GM18526 (cell line): ENCODE results near the gene SIGLEC7.

Experiments used
- POLR2A ChIP-seq: IDR thresholded peaks from 3 replicates; pipeline ENCODE4 v1.6.1; 2011; ENCODE audit not compliant: insufficient read length; ENCODE audit errors: extremely low read depth

The SIGLEC7 gene

DNA sequence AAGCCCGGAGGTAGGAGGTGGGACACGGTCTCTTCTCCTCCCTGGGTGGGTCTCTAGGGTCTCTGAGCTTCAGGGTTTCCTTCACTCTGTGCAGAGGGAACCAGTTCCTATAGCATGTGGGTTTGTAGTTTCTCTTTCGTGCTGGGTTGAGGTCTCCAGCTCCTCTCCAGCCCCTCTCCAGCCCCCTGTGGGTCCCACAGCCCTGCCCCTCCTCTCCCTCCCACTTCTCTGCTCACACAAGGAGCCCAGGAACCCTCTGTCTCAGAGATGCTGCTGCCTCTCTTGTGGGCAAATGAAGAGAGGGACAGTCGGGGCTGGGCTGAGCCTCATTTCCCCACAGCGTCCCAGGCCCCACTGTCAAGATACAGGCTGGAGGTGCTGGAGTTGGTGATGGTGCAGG lies 1.4 kb downstream of the SIGLEC7 start:
- no peak for TF ChIP-seq POLR2A

DNA sequence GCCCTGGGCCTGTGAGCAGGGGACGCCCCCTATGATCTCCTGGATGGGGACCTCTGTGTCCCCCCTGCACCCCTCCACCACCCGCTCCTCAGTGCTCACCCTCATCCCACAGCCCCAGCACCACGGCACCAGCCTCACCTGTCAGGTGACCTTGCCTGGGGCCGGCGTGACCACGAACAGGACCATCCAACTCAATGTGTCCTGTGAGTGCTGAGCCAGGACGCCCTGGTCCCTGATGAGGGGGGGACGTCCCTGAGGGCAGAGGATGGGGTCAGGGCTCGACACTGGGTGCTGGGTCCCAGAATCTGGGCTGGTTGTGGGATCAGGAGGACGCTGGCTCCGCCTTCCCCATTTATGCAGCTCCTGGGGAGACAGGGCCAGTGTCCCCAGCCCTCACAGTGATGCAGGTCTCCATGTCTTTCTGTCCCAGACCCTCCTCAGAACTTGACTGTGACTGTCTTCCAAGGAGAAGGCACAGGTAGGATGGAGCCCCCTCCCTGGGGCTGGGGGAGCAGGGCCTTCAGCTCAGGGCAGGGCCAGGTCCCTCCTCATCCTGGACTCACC lies 2.5 kb downstream of the SIGLEC7 start:
- no peak for TF ChIP-seq POLR2A

DNA sequence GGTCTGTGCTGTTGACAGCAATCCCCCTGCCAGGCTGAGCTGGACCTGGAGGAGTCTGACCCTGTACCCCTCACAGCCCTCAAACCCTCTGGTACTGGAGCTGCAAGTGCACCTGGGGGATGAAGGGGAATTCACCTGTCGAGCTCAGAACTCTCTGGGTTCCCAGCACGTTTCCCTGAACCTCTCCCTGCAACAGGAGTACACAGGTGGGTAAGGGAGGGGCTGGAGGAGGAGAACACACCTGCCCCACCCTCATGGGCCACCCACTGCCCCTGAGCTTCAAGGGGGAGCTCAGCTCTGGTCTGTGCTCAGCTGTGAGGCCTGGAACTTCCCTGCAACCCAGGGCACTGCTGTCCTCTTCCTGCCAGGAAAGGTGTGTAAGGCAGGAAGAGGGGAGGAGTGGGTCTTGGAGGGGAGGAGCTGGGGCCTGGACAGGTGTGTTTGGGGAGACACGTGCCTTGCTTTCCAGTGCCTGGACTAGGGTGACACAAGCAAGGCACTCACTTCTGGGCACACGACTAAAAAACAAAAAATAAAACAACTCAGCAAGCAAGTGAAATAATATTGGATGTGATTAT lies 3.9 kb downstream of the SIGLEC7 start:
- TF ChIP-seq POLR2A: no peak

DNA sequence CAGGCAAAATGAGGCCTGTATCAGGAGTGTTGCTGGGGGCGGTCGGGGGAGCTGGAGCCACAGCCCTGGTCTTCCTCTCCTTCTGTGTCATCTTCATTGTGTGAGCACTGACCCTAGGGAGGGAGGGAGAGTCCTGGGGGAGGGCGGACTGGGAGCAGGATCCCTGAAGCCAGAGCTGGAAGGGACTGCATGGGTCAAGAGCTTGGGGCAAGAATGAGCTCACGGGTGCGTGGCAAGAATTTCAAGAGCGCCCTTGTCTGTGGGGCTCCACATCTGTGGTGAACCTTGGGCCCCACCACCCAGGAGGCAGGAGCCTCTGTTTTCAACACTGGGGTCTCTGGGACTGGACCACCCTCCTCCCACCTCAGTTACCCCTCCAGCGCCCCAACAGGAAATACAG lies 4.7 kb downstream of the SIGLEC7 start:
- TF ChIP-seq POLR2A: no peak

DNA sequence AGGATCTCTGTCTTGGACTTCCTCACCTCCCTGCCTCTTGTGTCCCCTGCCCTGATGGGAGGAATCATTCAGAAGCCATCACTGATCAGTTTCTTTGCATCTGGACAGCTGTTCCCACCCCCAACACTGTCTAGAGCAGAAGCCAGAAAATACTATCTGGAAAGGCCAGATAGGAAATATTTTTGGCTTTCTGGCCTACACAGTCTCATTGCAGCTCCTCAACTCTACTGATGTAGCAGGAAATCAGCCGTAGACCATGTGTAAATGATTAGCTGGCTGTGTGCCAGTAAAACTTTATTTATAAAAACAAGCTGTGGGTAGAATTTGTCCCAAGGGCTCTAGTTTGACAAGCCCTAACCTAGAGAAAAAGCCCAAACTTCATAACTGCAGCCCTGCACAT lies 5.6 kb downstream of the SIGLEC7 start:
- no peak for TF ChIP-seq POLR2A

DNA sequence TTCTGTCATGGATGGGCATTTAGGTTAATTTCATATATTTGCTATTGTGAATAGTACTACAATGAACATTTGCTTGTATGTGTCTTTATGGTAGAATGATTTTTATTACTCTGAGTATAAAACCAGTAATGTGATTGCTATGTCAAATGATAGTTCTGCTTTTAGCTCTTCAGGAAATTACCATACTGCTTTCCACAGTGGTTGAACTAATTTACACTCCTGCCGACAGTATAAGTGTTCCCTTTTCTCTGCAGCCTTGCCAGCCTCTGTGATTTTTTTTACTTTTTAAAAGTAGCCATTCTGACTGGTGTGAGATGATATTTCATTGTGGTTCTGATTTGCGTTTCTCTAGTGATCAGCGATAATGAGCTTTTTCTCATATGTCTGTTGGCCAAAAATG lies 6.5 kb downstream of the SIGLEC7 start:
- TF ChIP-seq POLR2A: no peak

DNA sequence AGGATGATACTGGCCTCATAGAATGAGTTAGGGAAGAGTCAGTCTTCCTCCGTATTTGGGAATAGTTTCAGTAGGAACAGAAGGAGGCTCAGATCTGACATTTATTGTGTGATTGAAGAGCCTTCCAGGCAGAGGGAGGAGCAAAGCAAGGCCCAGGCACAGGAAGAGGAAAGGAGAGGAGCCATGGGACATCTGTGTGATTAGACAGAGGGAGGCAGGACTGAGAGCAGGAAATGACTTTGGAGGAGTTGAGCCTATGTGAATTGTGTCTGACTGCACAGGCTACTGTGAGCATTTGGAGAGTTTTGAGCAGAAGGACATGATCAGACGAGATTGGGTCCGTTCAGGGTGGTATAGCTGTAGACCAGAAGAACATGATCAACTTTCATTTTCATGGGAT lies 8.5 kb downstream of the SIGLEC7 start:
- TF ChIP-seq POLR2A: no peak

DNA sequence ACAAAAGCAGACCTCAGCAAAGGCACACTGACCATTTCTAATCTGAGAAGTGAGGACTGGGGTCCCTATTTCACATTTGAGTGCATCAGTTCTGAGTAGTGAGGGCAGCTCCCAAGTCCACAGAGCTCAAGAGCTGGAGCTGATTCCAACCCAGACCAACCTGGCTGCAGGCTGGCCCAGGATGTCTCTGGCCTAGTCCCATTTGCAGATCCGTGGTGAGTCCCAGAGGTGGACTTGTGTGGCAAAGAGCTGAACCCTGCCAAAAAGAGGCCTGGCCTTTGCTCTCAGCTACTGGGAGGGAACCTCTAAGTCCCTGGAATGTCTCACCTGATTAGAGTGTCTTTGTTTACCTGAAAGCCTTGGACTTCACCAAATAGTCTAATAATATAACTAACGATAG lies 14.6 kb downstream of the SIGLEC7 start:
- TF ChIP-seq POLR2A: no peak

DNA sequence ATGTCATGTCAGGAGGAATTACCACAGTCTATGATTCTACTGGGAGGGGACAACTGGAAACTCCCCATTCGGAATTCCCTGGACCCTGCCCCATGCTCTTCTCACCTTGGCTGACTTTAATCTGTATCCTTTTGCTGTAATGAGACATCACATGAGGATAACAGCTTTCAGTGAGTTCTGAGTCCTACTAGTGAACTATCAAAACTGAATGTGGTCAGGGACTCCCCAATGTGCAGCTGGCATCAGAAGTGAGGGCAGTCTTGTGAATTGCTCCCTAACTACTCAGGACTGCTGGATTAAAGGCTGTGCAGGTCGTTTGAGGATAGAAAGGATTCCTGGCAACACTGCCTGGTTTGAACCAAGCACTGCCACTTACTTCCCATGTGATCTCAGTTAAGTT lies 15.2 kb downstream of the SIGLEC7 start:
- no peak for TF ChIP-seq POLR2A

DNA sequence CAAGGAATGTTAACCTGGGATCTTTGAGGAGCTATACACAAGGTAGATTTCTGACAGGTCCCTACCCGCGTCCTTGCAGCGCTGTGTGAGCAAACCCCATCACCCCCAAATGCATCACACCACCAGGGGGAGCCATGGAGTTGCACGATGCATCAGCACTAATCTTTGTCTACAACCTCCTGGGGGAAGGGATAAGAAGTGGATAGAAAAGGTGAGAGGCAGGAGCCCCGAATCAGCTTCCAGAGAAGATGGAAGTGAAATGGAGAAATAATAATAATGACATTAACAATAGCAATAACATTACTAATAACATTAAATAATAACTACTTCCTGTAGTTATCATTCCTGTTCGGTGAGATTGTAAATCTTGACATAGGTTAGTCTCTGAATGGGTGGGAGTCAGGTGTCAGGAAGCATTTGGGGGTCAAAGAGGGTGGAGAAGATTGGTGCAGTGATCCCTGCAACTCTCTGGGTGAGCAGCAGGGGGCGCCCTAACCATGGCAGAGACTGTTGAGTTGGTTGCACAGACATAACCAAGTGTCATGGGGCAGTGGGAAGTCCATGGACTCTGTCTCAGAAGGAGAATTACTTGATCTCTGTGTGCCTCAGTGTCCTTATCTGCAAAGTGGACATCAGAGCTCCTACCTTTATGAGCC lies 16.5 kb downstream of the SIGLEC7 start:
- no peak for TF ChIP-seq POLR2A

DNA sequence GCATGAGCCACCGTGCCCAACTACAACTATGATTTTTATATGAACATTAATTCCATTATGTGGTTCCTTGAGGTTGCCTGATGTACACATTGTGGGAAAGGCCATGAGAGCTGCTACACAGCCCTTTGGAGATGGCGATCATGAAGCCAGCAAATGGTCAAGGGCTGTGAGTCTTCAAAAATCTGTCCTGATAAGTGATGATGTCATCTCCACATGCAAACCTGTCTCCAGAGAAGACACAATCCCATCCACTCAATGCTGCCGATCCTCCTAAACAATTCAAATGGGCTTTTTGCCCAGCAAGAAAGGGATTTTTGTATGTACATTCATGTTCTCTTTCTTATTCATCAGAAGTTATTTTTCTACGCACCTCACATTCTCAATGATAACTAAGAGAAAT lies 17.6 kb downstream of the SIGLEC7 start:
- TF ChIP-seq POLR2A: no peak

DNA sequence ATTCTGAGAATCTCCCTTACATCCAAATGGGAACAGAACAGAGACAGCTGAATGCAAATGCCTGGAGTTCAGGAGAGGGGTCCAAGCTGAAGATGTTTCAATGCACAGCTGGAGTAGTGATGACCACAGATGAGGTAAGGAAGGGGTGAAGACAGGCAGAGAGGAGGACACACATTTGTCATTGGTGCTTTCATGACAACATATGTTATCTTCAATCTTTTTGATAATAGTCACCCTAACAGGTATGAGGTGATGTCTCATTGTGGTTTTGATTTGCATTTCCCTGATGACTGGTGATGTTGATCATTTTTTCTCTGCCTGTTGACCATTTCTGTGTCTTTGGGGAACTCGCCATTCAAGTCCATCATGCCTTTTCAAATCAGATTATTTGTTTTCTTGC lies 19.2 kb downstream of the SIGLEC7 start:
- TF ChIP-seq POLR2A: no peak

DNA sequence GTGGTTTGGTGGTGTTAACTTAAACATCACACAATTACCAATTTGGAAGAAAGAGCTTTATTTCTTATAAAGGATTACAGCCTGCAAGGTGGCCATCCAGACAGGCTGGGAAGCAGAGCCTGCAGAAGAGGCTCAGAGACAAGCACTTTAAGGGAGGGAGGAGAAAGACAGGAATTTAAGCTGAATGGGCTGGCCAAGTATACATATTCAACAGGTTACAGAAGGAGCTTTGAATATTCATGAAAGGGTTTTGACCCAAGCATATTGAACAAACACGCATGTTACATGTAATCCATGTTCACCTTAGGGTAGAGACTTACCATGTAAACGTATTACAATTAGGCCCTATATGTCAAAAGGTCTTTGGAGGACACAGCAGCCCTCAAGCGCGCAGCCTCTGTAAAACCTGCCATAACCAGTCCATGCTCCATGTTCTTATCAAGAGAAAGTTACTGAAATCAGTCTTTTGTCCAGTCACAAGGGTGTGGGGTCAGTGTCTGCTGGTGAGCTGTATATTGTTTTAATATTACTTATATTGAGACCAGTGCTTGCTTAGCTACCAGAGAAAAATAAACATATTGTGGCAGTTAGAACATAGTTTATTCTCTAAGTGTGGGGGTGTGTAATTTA lies 19.9 kb downstream of the SIGLEC7 start:
- TF ChIP-seq POLR2A: no peak

DNA sequence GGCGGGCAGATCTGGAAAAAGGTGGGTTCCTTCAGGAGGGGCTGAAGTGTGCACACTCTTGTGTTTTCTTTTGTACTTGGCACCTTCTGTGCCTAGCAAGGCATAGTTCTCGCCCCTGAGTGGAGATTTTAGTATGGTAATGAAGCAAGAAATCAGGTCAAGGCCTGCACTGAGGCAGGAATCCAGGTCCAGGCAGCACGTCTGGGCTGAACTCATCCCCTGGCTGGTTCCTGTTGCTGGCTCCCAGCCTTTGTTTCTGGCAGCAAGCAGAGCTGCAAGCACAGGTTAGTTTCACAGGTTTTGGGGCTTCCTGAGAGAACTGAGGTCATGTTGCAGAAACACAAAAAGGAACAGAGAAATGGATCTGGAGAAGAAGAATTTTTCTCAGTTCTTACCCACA lies 21.2 kb downstream of the SIGLEC7 start:
- no peak for TF ChIP-seq POLR2A

DNA sequence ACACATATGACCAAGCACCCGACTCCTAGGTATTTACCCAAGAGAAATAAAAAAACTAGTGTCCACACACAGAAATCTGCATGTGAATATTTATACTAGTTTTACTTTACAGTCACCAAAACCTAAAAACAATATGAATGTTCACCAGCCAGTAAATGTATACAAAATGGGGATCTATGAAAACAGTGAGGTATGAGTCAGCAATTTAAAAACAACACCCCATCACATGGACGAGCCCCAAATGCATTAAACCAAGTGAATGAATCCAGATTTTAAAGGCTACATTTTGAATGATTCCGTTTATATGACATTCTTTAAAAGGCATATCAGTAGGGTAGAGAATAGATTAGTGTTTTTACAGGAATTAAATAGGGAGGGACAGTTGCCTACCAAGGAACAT lies 22.1 kb downstream of the SIGLEC7 start:
- TF ChIP-seq POLR2A: no peak

DNA sequence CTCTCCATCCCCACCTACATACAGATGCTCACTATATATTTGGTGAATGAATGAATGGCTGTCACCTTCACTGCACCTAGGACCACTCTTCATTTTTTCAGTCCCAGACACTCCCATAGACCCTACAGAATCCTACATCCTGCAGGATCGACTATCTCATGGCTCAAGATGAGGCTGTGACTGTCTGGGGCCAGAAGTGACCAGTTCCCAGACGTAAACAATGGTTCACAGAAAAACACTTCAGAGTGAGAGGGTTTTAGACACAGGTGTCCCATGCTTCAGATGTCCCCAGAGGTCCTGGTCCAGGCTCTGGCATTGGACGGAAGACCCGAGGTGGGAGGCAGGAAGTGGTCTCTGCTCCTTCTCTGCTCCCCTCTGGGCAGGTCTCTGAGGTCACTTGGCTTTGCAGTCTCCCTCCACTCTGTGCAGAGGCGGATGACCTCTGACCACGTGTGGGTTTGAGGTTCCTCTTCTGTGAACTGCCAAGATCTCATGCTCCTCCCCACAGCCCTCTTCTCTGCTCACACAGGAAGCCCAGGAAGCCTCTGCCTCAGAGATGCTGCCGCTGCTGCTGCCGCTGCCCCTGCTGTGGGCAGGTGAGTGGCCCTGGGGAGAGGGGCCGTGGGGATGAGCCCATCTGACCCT lies 24.9 kb downstream of the SIGLEC7 start:
- TF ChIP-seq POLR2A: no peak

DNA sequence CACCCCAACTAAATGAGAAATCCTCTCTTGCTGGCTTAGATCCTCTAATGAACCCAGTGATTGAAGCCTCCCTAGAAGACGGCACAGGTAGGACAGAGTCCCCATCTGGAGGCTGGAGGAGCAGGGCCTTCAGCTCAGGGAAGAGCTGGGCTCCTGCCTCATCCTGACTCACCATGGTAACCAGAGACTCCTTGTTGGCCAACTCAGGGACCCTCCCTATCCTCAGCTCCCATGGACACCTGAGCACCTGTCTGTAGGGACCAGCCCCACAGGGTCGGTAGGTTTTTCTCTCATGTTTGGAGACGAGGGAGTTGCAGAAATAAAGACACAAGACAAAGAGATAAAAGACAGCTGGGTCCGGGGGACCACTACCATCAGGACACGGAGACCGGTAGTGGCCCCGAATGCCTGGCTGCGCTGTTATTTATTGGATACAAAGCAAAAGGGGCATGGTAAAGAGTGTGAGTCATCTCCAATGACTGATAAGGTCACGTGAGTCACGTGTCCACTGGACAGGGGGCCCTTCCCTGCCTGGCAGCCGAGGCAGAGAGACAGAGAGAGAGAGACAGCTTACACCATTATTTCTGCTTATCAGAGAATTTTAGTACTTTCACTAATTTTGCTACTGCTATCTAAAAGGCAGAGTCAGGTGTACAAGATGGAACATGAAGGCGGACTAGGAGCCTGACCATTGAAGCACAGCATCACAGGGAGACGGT lies 26.6 kb downstream of the SIGLEC7 start:
- TF ChIP-seq POLR2A: no peak
